Measurements from ENCODE around the gene PRSS38. TPM values are rescaled to one million over a fixed set of nuclear protein-coding genes. Genes with fewer than 3 reads are reported as not detected.

PRSS38 gene
- total and polyA plus RNA-seq, 10 of the 15 experiments (the other 5 are each of a cell fraction or from before 2014, with no cell fraction given), result not detected

GRCh38 chr1:227886993-227887696 is 71.7 kb downstream of the PRSS38 start:
- DNase-seq (ENCODE audit: low read depth, low spot score), result no peak
- ChIA-PET POLR2A (no interaction called here), SMC1A (ENCODE audit: uncharacterized antibody, unreplicated experiment) (no interaction called here), CTCF (no interaction called here), RAD21 (ENCODE audit: unreplicated experiment) (no interaction called here)
- in situ Hi-C loops (cut with MboI), result no loop called here
- no peaks in the 10 kb centered on the region for H4K20me1 ChIP-seq (ENCODE audit: control insufficient read depth, insufficient read depth)
- H3K9me3 ChIP-seq (replicated peaks; ENCODE audit: control insufficient read depth, insufficient read depth, low read length), result no peaks in the 10 kb centered on the region
- H3K4me3 ChIP-seq, result no peak overlapping the region
- no peaks in the 10 kb centered on the region for H3K79me2 ChIP-seq (ENCODE audit: control insufficient read depth, insufficient read depth, low read length)
- no peaks in the 10 kb centered on the region for H3K36me3 ChIP-seq (ENCODE audit: control insufficient read depth in 2 of 2, insufficient read depth in 2 of 2, low read length in 1 of 2)
- H2AFZ ChIP-seq (ENCODE audit: control insufficient read depth, low read depth, low read length), result no peak overlapping the region
- H3K4me1 ChIP-seq (ENCODE audit: control insufficient read depth, insufficient read depth, low read length), result no peaks in the 10 kb centered on the region
- ATAC-seq, result no peak
- intact Hi-C loops (cut with micrococcal nuclease; ENCODE audit: unreplicated experiment), result no loop called here
- H3K27ac ChIP-seq (ENCODE audit: control insufficient read depth, insufficient read depth), result no peak overlapping the region
- BruUV-seq (replicated peaks), result no TSS peak
- H3K4me2 ChIP-seq (ENCODE audit: control insufficient read depth, insufficient read depth), result no peak overlapping the region
- no peak overlapping the region for H3K9ac ChIP-seq (ENCODE audit: control insufficient read depth, insufficient read depth, low read length)
- no peaks in the 10 kb centered on the region for H3K27me3 ChIP-seq (replicated peaks in 1 of 2; ENCODE audit: control insufficient read depth in 2 of 2, insufficient read depth in 2 of 2, low read length in 1 of 2)
- 2% methylated on average over 21 of the region's 30 CpGs for WGBS (ENCODE audit: insufficient coverage, insufficient replicate concordance, low lambda C conversion rate, missing lambda C conversion rate)
- no peak for FAIRE-seq
- TF ChIP-seq RBBP5 (conservative IDR thresholded peaks at IDR 0.05), result no peak
- no peak for TF ChIP-seq CHD1 (IDR thresholded peaks at IDR 0.05; ENCODE audit: low read depth, low read length)
- no peak for TF ChIP-seq USF2 (IDR thresholded peaks at IDR 0.05; ENCODE audit: borderline replicate concordance, low read depth, low read length)
- no peak for TF ChIP-seq BMI1 (IDR thresholded peaks at IDR 0.05; ENCODE audit: borderline replicate concordance)
- no peak for TF ChIP-seq NFXL1 (IDR thresholded peaks at IDR 0.05; ENCODE audit: borderline replicate concordance)
- no peak for TF ChIP-seq SUPT20H (IDR thresholded peaks at IDR 0.05; ENCODE audit: borderline replicate concordance, control insufficient read depth, low read depth, low read length)
- no peak for TF ChIP-seq CUX1 (IDR thresholded peaks at IDR 0.05; ENCODE audit: insufficient replicate concordance, low read depth, low read length)
- TF ChIP-seq TARDBP (IDR thresholded peaks at IDR 0.05; ENCODE audit: borderline replicate concordance), result no peak
- TF ChIP-seq CBX3 (IDR thresholded peaks at IDR 0.05; ENCODE audit: borderline replicate concordance, low read depth), result no peak
- no peak for TF ChIP-seq PBX3 (IDR thresholded peaks at IDR 0.05; ENCODE audit: insufficient replicate concordance, low read depth, low read length)
- no peak for TF ChIP-seq USF1 (IDR thresholded peaks at IDR 0.05; ENCODE audit: borderline replicate concordance, extremely low read length, insufficient read depth, low read depth, low read length)
- TF ChIP-seq RELB (IDR thresholded peaks at IDR 0.05; ENCODE audit: low read depth), result no peak
- no peak for TF ChIP-seq MYB (IDR thresholded peaks at IDR 0.05; ENCODE audit: borderline replicate concordance, low read depth, low read length)

Measured in GM12878 (cell line).